ENCODE results near the gene RPL10A. TPM values are rescaled to one million over a fixed set of nuclear protein-coding genes. Genes with fewer than 3 reads are reported as not detected.

The RPL10A gene
- polyA plus RNA-seq, 1 of the 3 experiments (the other 2 are of a cell fraction), result 3,548 TPM

DNA sequence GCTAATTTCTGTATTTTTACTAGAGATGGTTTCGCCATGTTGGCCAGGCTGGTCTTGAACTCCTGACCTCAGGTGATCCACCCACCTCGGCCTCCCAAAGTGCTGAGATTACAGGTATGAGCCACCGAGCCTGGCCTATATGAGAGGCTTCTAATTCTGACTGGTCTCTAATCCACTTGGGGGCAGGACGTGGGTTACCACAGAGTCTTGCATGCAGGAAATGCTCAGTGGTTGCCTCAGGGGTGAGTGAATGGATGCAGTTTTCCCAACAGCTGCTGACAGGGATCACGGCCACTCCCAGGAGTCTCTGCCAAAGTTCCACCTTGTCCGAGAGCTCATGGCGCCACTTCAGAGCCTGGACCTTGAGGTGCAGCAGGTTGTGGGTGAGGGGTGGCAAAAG, 22.5 kb upstream of the RPL10A start (continued):
- TF ChIP-seq ZBTB33 (IDR thresholded peaks at IDR 0.05; ENCODE audit: borderline replicate concordance, low read depth) (no peak), RCOR1 (IDR thresholded peaks at IDR 0.05; ENCODE audit: low read length) (no peak), USF1 (IDR thresholded peaks at IDR 0.05; ENCODE audit: borderline replicate concordance, low read depth) (no peak), JUND (IDR thresholded peaks at IDR 0.05) (no peak), NRF1 (IDR thresholded peaks at IDR 0.05; ENCODE audit: low read depth, low read length) (no peak), FOXJ3 (CRISPR knock-in tag; IDR thresholded peaks at IDR 0.05) (no peak), GATA2 (CRISPR knock-in tag; IDR thresholded peaks at IDR 0.05) (no peak), USF2 (IDR thresholded peaks at IDR 0.05; ENCODE audit: borderline replicate concordance, low read depth, low read length) (no peak)
- TF ChIP-seq, protein P1, sequence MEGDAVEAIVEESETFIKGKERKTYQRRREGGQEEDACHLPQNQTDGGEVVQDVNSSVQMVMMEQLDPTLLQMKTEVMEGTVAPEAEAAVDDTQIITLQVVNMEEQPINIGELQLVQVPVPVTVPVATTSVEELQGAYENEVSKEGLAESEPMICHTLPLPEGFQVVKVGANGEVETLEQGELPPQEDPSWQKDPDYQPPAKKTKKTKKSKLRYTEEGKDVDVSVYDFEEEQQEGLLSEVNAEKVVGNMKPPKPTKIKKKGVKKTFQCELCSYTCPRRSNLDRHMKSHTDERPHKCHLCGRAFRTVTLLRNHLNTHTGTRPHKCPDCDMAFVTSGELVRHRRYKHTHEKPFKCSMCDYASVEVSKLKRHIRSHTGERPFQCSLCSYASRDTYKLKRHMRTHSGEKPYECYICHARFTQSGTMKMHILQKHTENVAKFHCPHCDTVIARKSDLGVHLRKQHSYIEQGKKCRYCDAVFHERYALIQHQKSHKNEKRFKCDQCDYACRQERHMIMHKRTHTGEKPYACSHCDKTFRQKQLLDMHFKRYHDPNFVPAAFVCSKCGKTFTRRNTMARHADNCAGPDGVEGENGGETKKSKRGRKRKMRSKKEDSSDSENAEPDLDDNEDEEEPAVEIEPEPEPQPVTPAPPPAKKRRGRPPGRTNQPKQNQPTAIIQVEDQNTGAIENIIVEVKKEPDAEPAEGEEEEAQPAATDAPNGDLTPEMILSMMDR (IDR thresholded peaks at IDR 0.05), result no peak
- TF ChIP-seq, protein P2, sequence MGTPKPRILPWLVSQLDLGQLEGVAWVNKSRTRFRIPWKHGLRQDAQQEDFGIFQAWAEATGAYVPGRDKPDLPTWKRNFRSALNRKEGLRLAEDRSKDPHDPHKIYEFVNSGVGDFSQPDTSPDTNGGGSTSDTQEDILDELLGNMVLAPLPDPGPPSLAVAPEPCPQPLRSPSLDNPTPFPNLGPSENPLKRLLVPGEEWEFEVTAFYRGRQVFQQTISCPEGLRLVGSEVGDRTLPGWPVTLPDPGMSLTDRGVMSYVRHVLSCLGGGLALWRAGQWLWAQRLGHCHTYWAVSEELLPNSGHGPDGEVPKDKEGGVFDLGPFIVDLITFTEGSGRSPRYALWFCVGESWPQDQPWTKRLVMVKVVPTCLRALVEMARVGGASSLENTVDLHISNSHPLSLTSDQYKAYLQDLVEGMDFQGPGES (IDR thresholded peaks at IDR 0.05; ENCODE audit: low read depth, low read length), result no peak
- TF ChIP-seq, protein P3, sequence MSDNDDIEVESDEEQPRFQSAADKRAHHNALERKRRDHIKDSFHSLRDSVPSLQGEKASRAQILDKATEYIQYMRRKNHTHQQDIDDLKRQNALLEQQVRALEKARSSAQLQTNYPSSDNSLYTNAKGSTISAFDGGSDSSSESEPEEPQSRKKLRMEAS (IDR thresholded peaks at IDR 0.05; ENCODE audit: low read depth), result no peak

- no peak overlapping the region for H3K9ac ChIP-seq
- H4K20me1 ChIP-seq (ENCODE audit: insufficient read depth), result no peaks in the 10 kb centered on the region
- WGBS (ENCODE audit: low lambda C conversion rate), result 67% methylated on average over 7 of the region's 7 CpGs
- H3K36me3 ChIP-seq (replicated peaks in 1 of 2; ENCODE audit: control insufficient read depth in 1 of 2, insufficient read depth in 2 of 2, low read length in 1 of 2), result no peaks in the 10 kb centered on the region
- ChIA-PET POLR2A (interaction anchor here (1.8 kb wide), 1 partner anchor 106 kb away, joined by 14 read pairs; the partner anchor contains the start of gene PPARD), CTCF (interaction anchor here (1.1 to 9.0 kb wide), 12 partner anchors 10 to 154 kb away, joined by 4 to 186 read pairs (median 13); partner anchors contain the start of genes DEF6, PPARD and RPL10A)
- no peaks in the 10 kb centered on the region for H3K27me3 ChIP-seq (ENCODE audit: insufficient read depth)
- H3K27ac ChIP-seq (ENCODE audit: low read depth in 2 of 2, low read length in 1 of 2), result no peak overlapping the region
- peaks cover 0 to 13% of the 10 kb centered on the region in 2 experiments; a peak in 2 of 4 replicates for H3K4me1 ChIP-seq (ENCODE audit: control insufficient read depth in 1 of 2, insufficient read depth in 2 of 2, low read depth in 1 of 2, low read length in 1 of 2)
- no peaks in the 10 kb centered on the region for H3F3A ChIP-seq (replicated peaks; ENCODE audit: insufficient read depth)
- no peaks in the 10 kb centered on the region for H3K9me2 ChIP-seq
- H2AFZ ChIP-seq (ENCODE audit: low read depth), result no peak overlapping the region
- H3K79me2 ChIP-seq (ENCODE audit: insufficient read depth), result no peaks in the 10 kb centered on the region
- no peak for TF ChIP-seq NFIC (IDR thresholded peaks at IDR 0.05; ENCODE audit: borderline replicate concordance)
- no peak for TF ChIP-seq RXRA (IDR thresholded peaks at IDR 0.05; ENCODE audit: borderline replicate concordance, low read depth)
- TF ChIP-seq EP300 (IDR thresholded peaks at IDR 0.05; ENCODE audit: borderline replicate concordance in 1 of 2, low read depth in 1 of 2, low read length in 1 of 2), result no peak
- no peak for TF ChIP-seq USF1 (IDR thresholded peaks at IDR 0.05; ENCODE audit: borderline replicate concordance, low read depth)
- no peak for TF ChIP-seq GABPA (IDR thresholded peaks at IDR 0.05; ENCODE audit: low read depth)
- TF ChIP-seq, protein P4, sequence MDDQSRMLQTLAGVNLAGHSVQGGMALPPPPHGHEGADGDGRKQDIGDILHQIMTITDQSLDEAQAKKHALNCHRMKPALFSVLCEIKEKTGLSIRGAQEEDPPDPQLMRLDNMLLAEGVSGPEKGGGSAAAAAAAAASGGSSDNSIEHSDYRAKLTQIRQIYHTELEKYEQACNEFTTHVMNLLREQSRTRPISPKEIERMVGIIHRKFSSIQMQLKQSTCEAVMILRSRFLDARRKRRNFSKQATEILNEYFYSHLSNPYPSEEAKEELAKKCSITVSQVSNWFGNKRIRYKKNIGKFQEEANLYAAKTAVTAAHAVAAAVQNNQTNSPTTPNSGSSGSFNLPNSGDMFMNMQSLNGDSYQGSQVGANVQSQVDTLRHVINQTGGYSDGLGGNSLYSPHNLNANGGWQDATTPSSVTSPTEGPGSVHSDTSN (IDR thresholded peaks at IDR 0.05), result no peak
- TF ChIP-seq, protein P3 (IDR thresholded peaks at IDR 0.05; ENCODE audit: low read depth), result no peak
- no peak for DNase-seq
- H3K4me2 ChIP-seq, result no peak overlapping the region
- H3K4me3 ChIP-seq (ENCODE audit: low read depth in 2 of 2, low read length in 1 of 2), result no peak overlapping the region
- no peaks in the 10 kb centered on the region for H3K9me3 ChIP-seq
Measured at GRCh38 chr6:35448191-35448590, 20.0 kb upstream of the RPL10A start.

All from SK-N-SH (cell line).